ENCODE data around the gene EP300. TPM values are rescaled to one million over a fixed set of nuclear protein-coding genes. Genes with fewer than 3 reads are reported as not detected.

The EP300 gene
- 16.2 to 22.7 TPM (median 20.1 TPM) in 5 replicates for total RNA-seq (2022; extraction: Qiagen RNA extraction; ENCODE audit: low read depth)

GRCh38 chr22:41092023-41092817 is at the start of gene EP300:
Gene EP300, plus strand, starts transcription at chr22:41092592. Its CDS starts 413 bp downstream, at chr22:41093005.

GRCh38 chr22:41204992-41205900 is 112.9 kb downstream of the EP300 start, which contains the start of gene L3MBTL2:
Gene L3MBTL2, plus strand, starts transcription at chr22:41205312. Its CDS starts 51 bp downstream, at chr22:41205363.

Other genes starting within 250 kb of the EP300 start
- 152 to 216 TPM (median 168 TPM) in 5 replicates for gene ST13, start 236.0 kb upstream of the EP300 start, total RNA-seq (2022; extraction: Qiagen RNA extraction; ENCODE audit: low read depth)
- gene XPNPEP3, start 235.4 kb upstream of the EP300 start, total RNA-seq (2022; extraction: Qiagen RNA extraction; ENCODE audit: low read depth) = 5.7 to 9.9 TPM (median 9.4 TPM) in 5 replicates
- gene DNAJB7, start 230.5 kb upstream of the EP300 start, total RNA-seq (2022; extraction: Qiagen RNA extraction; ENCODE audit: low read depth) = not detected in 5 replicates
- 45.6 to 53.9 TPM (median 50.4 TPM) in 5 replicates for gene RBX1, start 141.2 kb upstream of the EP300 start, total RNA-seq (2022; extraction: Qiagen RNA extraction; ENCODE audit: low read depth)
- gene L3MBTL2, start 112.7 kb downstream of the EP300 start, total RNA-seq (2022; extraction: Qiagen RNA extraction; ENCODE audit: low read depth) = 16.7 to 20.1 TPM (median 18.5 TPM) in 5 replicates
- not detected in 5 replicates for gene CHADL, start 148.3 kb downstream of the EP300 start, total RNA-seq (2022; extraction: Qiagen RNA extraction; ENCODE audit: low read depth)
- 57.6 to 97.5 TPM (median 96.4 TPM) in 5 replicates for gene RANGAP1, start 193.6 kb downstream of the EP300 start, total RNA-seq (2022; extraction: Qiagen RNA extraction; ENCODE audit: low read depth)
- 15.7 to 26.9 TPM (median 25.0 TPM) in 5 replicates for gene ZC3H7B, start 208.9 kb downstream of the EP300 start, total RNA-seq (2022; extraction: Qiagen RNA extraction; ENCODE audit: low read depth)

Data from A549 treated with ZK216348 at 1 μM for 4 hours (cell line).